Activated naive CD4-positive, alpha-beta T cell treated with anti-CD3 and anti-CD28 coated beads for 36 hours (primary cell): Measurements from ENCODE around the gene TEX29. TPM values are rescaled to one million over a fixed set of nuclear protein-coding genes. Genes with fewer than 3 reads are reported as not detected.

ENCODE experiments used
- CTCF ChIA-PET: fragments of 350-600 bp; sonication (Branson Sonifier 250); formaldehyde crosslinking; loops from one replicate; lab custom pipeline; 2021; ENCODE audit warnings: antibody characterized with exemption; lab: Charles Lee
- DNase-seq: peaks from one replicate; pipeline ENCODE4 v3.0.0-alpha.2; 2020
- H3K27ac Mint-ChIP-seq: one replicate; pipeline ENCODE4 v1.8.0; 2021; ENCODE audit warnings: mild to moderate bottlenecking, mixed read lengths
- H3K27me3 Mint-ChIP-seq: one replicate; pipeline ENCODE4 v1.8.0; 2021; ENCODE audit warnings: low read depth, mixed read lengths
- H3K36me3 Mint-ChIP-seq: one replicate; pipeline ENCODE4 v1.8.0; 2021; ENCODE audit warnings: low read depth, mixed read lengths
- H3K4me1 Mint-ChIP-seq: one replicate; pipeline ENCODE4 v1.8.0; 2021; ENCODE audit warnings: low read depth, mixed read lengths
- H3K4me3 Mint-ChIP-seq: one replicate; pipeline ENCODE4 v1.8.0; 2021; ENCODE audit warnings: mild to moderate bottlenecking, moderate library complexity, mixed read lengths
- H3K9me3 Mint-ChIP-seq: one replicate; pipeline ENCODE4 v1.8.0; 2021; ENCODE audit warnings: mixed read lengths
- intact Hi-C: fragments of 100-400 bp; cut with micrococcal nuclease; formaldehyde crosslinking; loops from one replicate; pipeline ENCODE4 v1.15.1; 2023
- total RNA-seq, 2 experiments: library from RNA; stranded (reverse); gene quantifications; one replicate each; pipeline ENCODE4 v1.2.3, GENCODE V29; 2021

The TEX29 gene
- total RNA-seq, 2 experiments from 2014 or later = 0.57 to 0.81 TPM

GRCh38 chr13:111370570-111371535 is 50.4 kb downstream of the TEX29 start:
- CTCF ChIA-PET = interaction anchor here (0.7 kb wide), 1 partner anchor 666 kb away, joined by 3 read pairs; no protein-coding TSS in a partner anchor
- no peak for DNase-seq
- no peak overlapping the region for H3K27ac Mint-ChIP-seq
- H3K4me3 Mint-ChIP-seq = no peak overlapping the region
- H3K9me3 Mint-ChIP-seq = peaks cover 7% of the 10 kb centered on the region
- intact Hi-C loops = no loop called here
- H3K4me1 Mint-ChIP-seq = peaks cover 8% of the 10 kb centered on the region
- H3K27me3 Mint-ChIP-seq = no peaks in the 10 kb centered on the region
- H3K36me3 Mint-ChIP-seq = no peaks in the 10 kb centered on the region

- no peak overlapping the region for H3K27ac Mint-ChIP-seq
- H3K4me3 Mint-ChIP-seq = no peak overlapping the region
- no peaks in the 10 kb centered on the region for H3K36me3 Mint-ChIP-seq
- intact Hi-C loops = no loop called here
- no peaks in the 10 kb centered on the region for H3K27me3 Mint-ChIP-seq
- peaks cover 7% of the 10 kb centered on the region for H3K9me3 Mint-ChIP-seq
- peaks cover 8% of the 10 kb centered on the region for H3K4me1 Mint-ChIP-seq
- no peak for DNase-seq
- CTCF ChIA-PET = interaction anchor here (0.7 kb wide), 1 partner anchor 667 kb away, joined by 3 read pairs; no protein-coding TSS in a partner anchor
These were observed 51.3 kb downstream of the TEX29 start for GRCh38 chr13:111371720-111372119.

- CTCF ChIA-PET = no interaction called here
- Mint-ChIP-seq H3K36me3 (no peaks in the 10 kb centered on the region), H3K9me3 (peaks cover 7% of the 10 kb centered on the region), H3K4me1 (peaks cover 8% of the 10 kb centered on the region), H3K4me3 (no peak overlapping the region), H3K27me3 (no peaks in the 10 kb centered on the region), H3K27ac (no peak overlapping the region)
- intact Hi-C loops = no loop called here
- no peak for DNase-seq
These were observed 52.4 kb downstream of the TEX29 start for GRCh38 chr13:111372651-111373425.

- Mint-ChIP-seq H3K4me1 (peaks cover 8% of the 10 kb centered on the region), H3K27ac (no peak overlapping the region), H3K9me3 (peaks cover 7% of the 10 kb centered on the region), H3K36me3 (no peaks in the 10 kb centered on the region), H3K27me3 (no peaks in the 10 kb centered on the region), H3K4me3 (no peak overlapping the region)
- intact Hi-C loops = no loop called here
- CTCF ChIA-PET = no interaction called here
- DNase-seq = no peak
These were observed 53.0 kb downstream of the TEX29 start for GRCh38 chr13:111373486-111373885.

- H3K27me3 Mint-ChIP-seq = no peaks in the 10 kb centered on the region
- CTCF ChIA-PET = no interaction called here
- no peak for DNase-seq
- H3K4me1 Mint-ChIP-seq = peaks cover 15% of the 10 kb centered on the region
- intact Hi-C loops = loop anchor here (10.0 kb wide), 1 partner anchor 316 kb away; no protein-coding TSS in a partner anchor
- no peaks in the 10 kb centered on the region for H3K36me3 Mint-ChIP-seq
- H3K4me3 Mint-ChIP-seq = no peak overlapping the region
- no peaks in the 10 kb centered on the region for H3K9me3 Mint-ChIP-seq
- no peak overlapping the region for H3K27ac Mint-ChIP-seq
These were observed 60.0 kb downstream of the TEX29 start for GRCh38 chr13:111380431-111380830.

GRCh38 chr13:111382411-111382810 is 62.0 kb downstream of the TEX29 start:
- Mint-ChIP-seq H3K4me1 (peaks cover 18% of the 10 kb centered on the region), H3K4me3 (no peak overlapping the region), H3K27ac (no peak overlapping the region), H3K27me3 (no peaks in the 10 kb centered on the region), H3K36me3 (no peaks in the 10 kb centered on the region), H3K9me3 (no peaks in the 10 kb centered on the region)
- intact Hi-C loops = loop anchor here (10.0 kb wide), 1 partner anchor 318 kb away; no protein-coding TSS in a partner anchor
- DNase-seq = no peak
- CTCF ChIA-PET = no interaction called here

GRCh38 chr13:111382877-111383276 is 62.4 kb downstream of the TEX29 start:
- CTCF ChIA-PET = no interaction called here
- H3K27me3 Mint-ChIP-seq = no peaks in the 10 kb centered on the region
- no peaks in the 10 kb centered on the region for H3K9me3 Mint-ChIP-seq
- H3K27ac Mint-ChIP-seq = no peak overlapping the region
- no peak for DNase-seq
- intact Hi-C loops = loop anchor here (10.0 kb wide), 1 partner anchor 318 kb away; no protein-coding TSS in a partner anchor
- peaks cover 18% of the 10 kb centered on the region for H3K4me1 Mint-ChIP-seq
- no peak overlapping the region for H3K4me3 Mint-ChIP-seq
- H3K36me3 Mint-ChIP-seq = no peaks in the 10 kb centered on the region

- no peak overlapping the region for H3K4me3 Mint-ChIP-seq
- peaks cover 26% of the 10 kb centered on the region for H3K4me1 Mint-ChIP-seq
- H3K36me3 Mint-ChIP-seq = no peaks in the 10 kb centered on the region
- CTCF ChIA-PET = no interaction called here
- H3K9me3 Mint-ChIP-seq = no peaks in the 10 kb centered on the region
- peak; percentile 23 for DNase-seq
- no peaks in the 10 kb centered on the region for H3K27me3 Mint-ChIP-seq
- H3K27ac Mint-ChIP-seq = peak overlapping the region; percentile 37
- intact Hi-C loops = loop anchor here (10.0 kb wide), 1 partner anchor 319 kb away; no protein-coding TSS in a partner anchor
These were observed 63.4 kb downstream of the TEX29 start for GRCh38 chr13:111383591-111384440.

- intact Hi-C loops = loop anchor here (10.0 kb wide), 1 partner anchor 320 kb away; no protein-coding TSS in a partner anchor
- H3K27me3 Mint-ChIP-seq = no peaks in the 10 kb centered on the region
- CTCF ChIA-PET = no interaction called here
- H3K9me3 Mint-ChIP-seq = no peaks in the 10 kb centered on the region
- peak; percentile 56 for DNase-seq
- H3K27ac Mint-ChIP-seq = no peak overlapping the region
- peak overlapping the region; percentile 26 for H3K4me3 Mint-ChIP-seq
- no peaks in the 10 kb centered on the region for H3K36me3 Mint-ChIP-seq
- peaks cover 34% of the 10 kb centered on the region for H3K4me1 Mint-ChIP-seq
These were observed 64.2 kb downstream of the TEX29 start for GRCh38 chr13:111384441-111385182.

GRCh38 chr13:111385183-111385857 is 64.9 kb downstream of the TEX29 start:
- Mint-ChIP-seq H3K27ac (no peak overlapping the region), H3K4me3 (no peak overlapping the region), H3K36me3 (no peaks in the 10 kb centered on the region), H3K27me3 (no peaks in the 10 kb centered on the region), H3K4me1 (peaks cover 35% of the 10 kb centered on the region), H3K9me3 (no peaks in the 10 kb centered on the region)
- no peak for DNase-seq
- intact Hi-C loops = loop anchor here (10.0 kb wide), 1 partner anchor 321 kb away; no protein-coding TSS in a partner anchor
- CTCF ChIA-PET = interaction anchor here (0.8 kb wide), 1 partner anchor 44 kb away, joined by 3 read pairs; no protein-coding TSS in a partner anchor
